Psoas muscle (tissue), 8 donors: ENCODE data around the gene HOPX. TPM values are rescaled to one million over a fixed set of nuclear protein-coding genes. Genes with fewer than 3 reads are reported as not detected.

ENCODE experiments used
- ATAC-seq, 4 donors: fragments of 200-7000 bp; cut with Tn5 transposase; one replicate each; pipeline ENCODE4 v1.9.1; 2020; ENCODE audit warnings: moderate library complexity in 3 of 4, mild to moderate bottlenecking in 2 of 4
- DNase-seq, 2 donors: peaks; one replicate each; pipeline ENCODE4 v3.0.0-alpha.2; 2020
- H3K27ac ChIP-seq: fragments of 200-600 bp; one replicate; pipeline ENCODE4 v1.8.0; 2022
- H3K27me3 ChIP-seq, 3 donors: fragments of 200-600 bp in 1 of 3; one replicate each; pipeline versions ENCODE4 v1.6.1 to v1.8.0; 2013 to 2022; ENCODE audit warnings: low read length in 2 of 3, mild to moderate bottlenecking in 2 of 3, moderate library complexity in 1 of 3; ENCODE audit not compliant: insufficient read depth in 3 of 3
- H3K36me3 ChIP-seq, 2 donors: fragments of 200-600 bp in 1 of 2; one replicate each; pipeline versions ENCODE4 v1.6.1 to v1.8.0; 2013 to 2022; ENCODE audit warnings: low read depth in 1 of 2, mild to moderate bottlenecking in 1 of 2, moderate library complexity in 1 of 2; ENCODE audit not compliant: insufficient read depth in 1 of 2
- H3K4me1 ChIP-seq: fragments of 200-600 bp; one replicate; pipeline ENCODE4 v1.8.0; 2022
- H3K4me3 ChIP-seq: fragments of 200-600 bp; one replicate; pipeline ENCODE4 v1.8.0; 2022; ENCODE audit warnings: mild to moderate bottlenecking
- H3K9me3 ChIP-seq: fragments of 200-600 bp; one replicate; pipeline ENCODE4 v1.8.0; 2022
- CTCF ChIP-seq: fragments of 200-600 bp; IDR thresholded peaks from one replicate; pipeline ENCODE4 v1.8.0; 2022; ENCODE audit warnings: antibody characterized with exemption
- WGBS, 3 donors: extraction: QIAGEN DNeasy Blood & Tissue Kit; methylation state at CpG; one replicate each; pipeline versions ENCODE4 v1.1.6 to v1.1.7; 2013; 5-methylcytosine and 5-hydroxymethylcytosine counted together
- intact Hi-C, 2 donors: fragments of 100-400 bp; cut with DNase I; formaldehyde crosslinking; loops; one replicate each; pipeline versions ENCODE4 v1.11.0 to v1.14.2; 2022
- polyA plus RNA-seq, 3 donors: library from polyadenylated mRNA; stranded (reverse); fragments of 200-250 nt; gene quantifications; one replicate each; pipeline ENCODE4 v1.2.3, GENCODE V29; 2013
- total RNA-seq, 4 donors: library from RNA; stranded (reverse); fragmentation: NEBNext Ultra II Directional in 2 of 4; extraction: Animal tissue kit (Norgen Biotek cat#: 25700) in 2 of 4; gene quantifications; one replicate each; pipeline versions ENCODE4 v1.2.1 to v1.2.4, GENCODE V29; 2021 to 2023
- donor health status: healthy with polysubstance abuse.
- donor health status: DM: no; HTN: no; CAD: no; lungs with moderate emphysema.
- donor health status: Bipolar disorder and iron deficiency.
- donor health status: healthy.
- donor health status: DM: yes; HTN: yes; CAD: no.
- donor health status: DM: no; HTN: no; CAD: no.
- donor health status: DM: no; HTN: no; CAD: no.
- donor health status: DM: yes; HTN: yes; CAD: no.

Gene HOPX
- total and polyA plus RNA-seq, 7 donors = 4.0 to 9.8 (median 5.9) TPM

- TF ChIP-seq CTCF = no peak
- no peaks in the 10 kb centered on the region for H3K36me3 ChIP-seq
- DNase-seq (no peak), ATAC-seq (no peak)
- intact Hi-C loops = no loop called here
- H3K27me3 ChIP-seq = peaks cover 0 to 4% (median 3%) of the 10 kb centered on the region in 3 donors
- 56 to 86% (median 68%) methylated on average over 1 of the region's 1 CpG for WGBS, 3 donors
- no peaks in the 10 kb centered on the region for H3K4me1 ChIP-seq
- H3K4me3 ChIP-seq = no peak overlapping the region
- H3K9me3 ChIP-seq = no peaks in the 10 kb centered on the region
- H3K27ac ChIP-seq = no peak overlapping the region
Measured at GRCh38 chr4:56690393-56690792, 9.3 kb upstream of the HOPX start.

DNA sequence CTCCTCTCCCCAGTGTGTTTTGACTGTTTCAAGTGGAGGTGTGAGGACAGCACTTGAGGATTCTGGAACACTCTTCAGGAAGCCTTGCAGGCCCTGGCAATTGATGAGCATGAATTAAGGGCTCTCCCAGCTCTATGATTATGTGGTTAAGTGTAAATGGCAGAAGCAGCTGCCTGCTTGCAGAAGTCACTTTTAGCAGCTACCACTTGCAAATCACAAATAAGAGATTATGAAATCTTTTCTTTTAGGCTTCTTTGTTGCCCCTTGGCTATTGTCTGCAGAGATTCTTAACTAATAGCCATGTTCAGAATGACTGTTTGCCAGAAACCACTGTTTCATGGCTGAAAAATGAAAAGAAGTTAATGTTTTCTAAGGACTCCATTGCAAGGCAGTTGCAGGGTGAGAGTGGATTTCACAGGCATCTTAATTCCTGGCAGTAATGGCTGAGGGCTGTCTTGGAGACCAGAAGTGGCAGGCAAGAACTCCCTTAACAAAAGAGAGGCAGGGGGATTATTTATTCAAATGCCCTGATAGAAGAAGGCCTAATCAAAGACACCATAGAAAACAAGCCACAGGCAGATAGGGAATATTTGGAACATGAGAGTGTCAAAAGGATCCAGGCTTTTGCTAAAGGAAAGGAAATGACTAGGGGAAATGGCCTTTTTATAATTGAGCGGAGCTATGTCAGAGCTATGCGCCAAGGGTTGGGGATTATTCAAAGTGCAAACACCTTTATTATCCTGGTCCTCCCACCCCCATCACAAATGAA is 8.3 kb upstream of the HOPX start:
- H3K4me3 ChIP-seq = no peak overlapping the region
- DNase-seq (no peak), ATAC-seq (no peak)
- no peak for TF ChIP-seq CTCF
- 74 to 76% (median 76%) methylated on average over 2 of the region's 2 CpGs for WGBS, 3 donors
- intact Hi-C loops = no loop called here
- H3K27me3 ChIP-seq = peaks cover 0 to 12% (median 3%) of the 10 kb centered on the region in 3 donors
- no peak overlapping the region for H3K27ac ChIP-seq
- H3K9me3 ChIP-seq = no peaks in the 10 kb centered on the region
- no peaks in the 10 kb centered on the region for H3K36me3 ChIP-seq
- no peaks in the 10 kb centered on the region for H3K4me1 ChIP-seq

GRCh38 chr4:56688094-56688647 is 7.1 kb upstream of the HOPX start:
- intact Hi-C loops = no loop called here
- Histone ChIP-seq H3K27me3 (peaks cover 0 to 24% (median 3%) of the 10 kb centered on the region in 3 donors), H3K27ac (no peak overlapping the region), H3K4me1 (no peaks in the 10 kb centered on the region), H3K36me3 (no peaks in the 10 kb centered on the region), H3K9me3 (no peaks in the 10 kb centered on the region), H3K4me3 (no peak overlapping the region)
- no peak for TF ChIP-seq CTCF
- WGBS, 3 donors = 89 to 93% (median 93%) methylated on average over 2 of the region's 2 CpGs
- ATAC-seq (no peak), DNase-seq (no peak)

DNA sequence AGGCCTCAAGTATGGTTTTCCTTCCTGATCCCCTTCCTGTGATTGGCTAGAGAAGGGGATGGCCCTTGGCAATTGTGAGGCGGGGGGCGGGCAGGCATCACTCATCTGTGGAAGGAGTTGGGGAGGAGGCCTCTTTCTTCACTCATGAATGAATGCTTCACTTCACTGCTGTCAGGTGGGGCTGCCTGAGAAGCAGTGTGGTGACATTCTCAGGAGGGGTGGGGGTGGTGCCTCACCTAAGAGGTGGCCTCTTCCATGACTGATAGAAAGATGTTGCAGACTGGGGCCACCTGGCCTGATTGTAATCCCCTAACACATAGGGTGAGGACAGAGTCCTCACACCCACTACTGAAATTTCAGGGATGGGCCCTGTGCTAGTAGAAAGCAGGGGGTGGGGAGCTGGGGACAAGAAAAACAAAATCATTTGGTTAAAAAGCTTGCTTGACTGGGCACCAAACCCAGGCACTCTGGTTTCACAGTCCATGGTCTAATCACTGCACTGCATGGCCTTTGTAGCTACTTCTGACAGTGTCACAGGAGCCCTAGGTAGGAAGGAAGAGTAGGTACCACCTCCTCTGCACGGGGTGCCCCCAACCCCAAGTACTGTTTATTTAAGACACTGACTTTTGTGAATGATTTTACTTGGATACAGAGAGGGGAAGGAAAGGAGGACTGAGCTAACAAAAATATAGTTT is 5.6 kb upstream of the HOPX start:
- DNase-seq = no peak
- ATAC-seq = no peak
- Histone ChIP-seq H3K27me3 (peaks cover 0 to 28% (median 6%) of the 10 kb centered on the region in 3 donors), H3K4me3 (no peak overlapping the region), H3K4me1 (no peaks in the 10 kb centered on the region), H3K36me3 (no peaks in the 10 kb centered on the region), H3K27ac (no peak overlapping the region), H3K9me3 (no peaks in the 10 kb centered on the region)
- TF ChIP-seq CTCF = no peak
- WGBS, 3 donors = 77 to 94% (median 88%) methylated on average over 3 of the region's 3 CpGs
- intact Hi-C loops = no loop called here
